Loucy (cell line): ENCODE data around the gene RSKR.

ENCODE experiments used
- EZH2phosphoT487 ChIP-seq: fragments of 200-600 bp; IDR thresholded peaks from 2 replicates; pipeline ENCODE4 v1.6.1; 2018; ENCODE audit warnings: antibody characterized with exemption, mild to moderate bottlenecking, moderate library complexity, borderline replicate concordance
- TF ChIP-seq, protein P1 (sequence below): fragments of 200-600 bp; sonication (generic); conservative IDR thresholded peaks from 2 replicates; pipeline ENCODE4 v1.5.1; 2014; ENCODE audit warnings: mild to moderate bottlenecking, antibody characterized with exemption, low read length

DNA sequence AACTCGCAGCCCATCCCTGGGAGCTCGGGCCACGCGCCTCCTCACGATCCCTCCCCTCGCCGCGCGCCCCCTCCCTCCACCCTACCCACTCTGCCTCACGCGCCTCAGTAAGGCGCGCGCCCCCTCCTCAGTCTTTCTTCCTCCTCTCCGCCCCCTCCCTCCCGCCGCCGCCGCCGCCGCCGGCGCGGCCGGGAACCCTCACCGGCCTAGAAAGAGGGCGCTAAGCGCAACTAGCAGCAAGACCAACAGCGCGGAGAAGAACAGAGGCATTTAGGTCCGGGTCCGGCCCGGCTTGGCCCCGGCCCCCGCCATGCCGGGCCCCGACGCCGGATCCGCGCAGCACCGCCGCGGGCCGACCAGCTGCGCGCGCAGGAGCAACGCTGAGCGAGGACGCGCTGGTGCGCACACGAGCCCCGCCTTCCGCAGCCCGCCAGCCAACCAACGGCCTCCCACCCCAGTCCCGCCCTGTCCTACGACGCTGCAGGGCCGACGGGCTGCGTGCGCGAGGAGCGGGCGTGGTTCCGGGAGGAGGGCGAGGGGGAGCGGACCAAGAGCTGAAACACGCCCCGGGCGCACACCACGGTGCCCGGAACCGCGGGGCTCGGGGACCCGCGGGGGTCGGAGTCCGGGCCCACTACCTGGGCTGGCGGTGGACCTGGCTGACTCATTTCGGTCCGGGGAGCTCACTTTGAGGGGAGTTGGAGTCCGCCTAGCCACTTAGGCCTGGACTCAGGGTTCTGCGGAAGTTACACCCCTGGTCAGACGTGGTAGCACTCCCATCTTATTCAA lies 31.0 kb upstream of the RSKR start, which contains the start of gene BLTP2:
- no peak for TF ChIP-seq EZH2phosphoT487
- TF ChIP-seq, protein P1, sequence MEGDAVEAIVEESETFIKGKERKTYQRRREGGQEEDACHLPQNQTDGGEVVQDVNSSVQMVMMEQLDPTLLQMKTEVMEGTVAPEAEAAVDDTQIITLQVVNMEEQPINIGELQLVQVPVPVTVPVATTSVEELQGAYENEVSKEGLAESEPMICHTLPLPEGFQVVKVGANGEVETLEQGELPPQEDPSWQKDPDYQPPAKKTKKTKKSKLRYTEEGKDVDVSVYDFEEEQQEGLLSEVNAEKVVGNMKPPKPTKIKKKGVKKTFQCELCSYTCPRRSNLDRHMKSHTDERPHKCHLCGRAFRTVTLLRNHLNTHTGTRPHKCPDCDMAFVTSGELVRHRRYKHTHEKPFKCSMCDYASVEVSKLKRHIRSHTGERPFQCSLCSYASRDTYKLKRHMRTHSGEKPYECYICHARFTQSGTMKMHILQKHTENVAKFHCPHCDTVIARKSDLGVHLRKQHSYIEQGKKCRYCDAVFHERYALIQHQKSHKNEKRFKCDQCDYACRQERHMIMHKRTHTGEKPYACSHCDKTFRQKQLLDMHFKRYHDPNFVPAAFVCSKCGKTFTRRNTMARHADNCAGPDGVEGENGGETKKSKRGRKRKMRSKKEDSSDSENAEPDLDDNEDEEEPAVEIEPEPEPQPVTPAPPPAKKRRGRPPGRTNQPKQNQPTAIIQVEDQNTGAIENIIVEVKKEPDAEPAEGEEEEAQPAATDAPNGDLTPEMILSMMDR, result no peak
